Tibial nerve (tissue), 3 donors: ENCODE measurements around the gene SORCS2.

Experiments
- CTCF ChIP-seq, 5 experiments: fragments of 200-600 bp in 3 of 5; fragments of 450-650 bp in 2 of 5; sonication (generic) in 3 of 5; IDR thresholded peaks; one replicate each; pipeline ENCODE4 v1.5.1; 2016 to 2019; ENCODE audit warnings: antibody characterized with exemption in 5 of 5, mild to moderate bottlenecking in 3 of 5, moderate library complexity in 2 of 5
- POLR2A ChIP-seq, 2 donors: fragments of 450-650 bp; IDR thresholded peaks; one replicate each; pipeline ENCODE4 v1.6.1; 2017; ENCODE audit warnings: antibody characterized with exemption in 2 of 2, mild to moderate bottlenecking in 2 of 2, moderate library complexity in 2 of 2

- TF ChIP-seq CTCF (IDR thresholded peaks at IDR 0.05): no peak
- no peak for TF ChIP-seq POLR2A (IDR thresholded peaks at IDR 0.05)
Observed at GRCh38 chr4:7632971-7633370, 440.6 kb downstream of the SORCS2 start.
